K562 (cell line): Measurements from ENCODE around the gene ARID3C. TPM values are rescaled to one million over a fixed set of nuclear protein-coding genes. Genes with fewer than 3 reads are reported as not detected.

Source experiments
- BMI1 ChIP-seq: fragments of 150-350 bp; IDR thresholded peaks from 2 replicates; pipeline ENCODE4 v1.6.1; 2014; ENCODE audit warnings: low read length
- DPF2 ChIP-seq: fragments of 450-650 bp; IDR thresholded peaks from 2 replicates; pipeline ENCODE4 v1.6.1; 2016
- HMGN3 ChIP-seq: IDR thresholded peaks from 2 replicates; pipeline ENCODE4 v1.6.1; 2011; ENCODE audit warnings: borderline replicate concordance, low read depth, mild to moderate bottlenecking, mixed read lengths, low read length; ENCODE audit not compliant: insufficient read length; ENCODE audit errors: extremely low read depth
- L3MBTL2 ChIP-seq: fragments of 450-650 bp; IDR thresholded peaks from 2 replicates; pipeline ENCODE4 v1.6.1; 2016; ENCODE audit warnings: mild to moderate bottlenecking, moderate library complexity
- MEIS2 ChIP-seq: fragments of 450-650 bp; IDR thresholded peaks from 2 replicates; pipeline ENCODE4 v1.6.1; 2014; ENCODE audit warnings: mild to moderate bottlenecking; ENCODE audit not compliant: partially characterized antibody
- PKNOX1 ChIP-seq: fragments of 450-650 bp; IDR thresholded peaks from 2 replicates; pipeline ENCODE4 v1.6.1; 2016
- RBFOX2 ChIP-seq: fragments of 200-400 bp; formaldehyde crosslinking; IDR thresholded peaks from 2 replicates; pipeline ENCODE4 v1.6.1; 2017; ENCODE audit warnings: low read depth, mild to moderate bottlenecking, low read length, moderate library complexity
- RBM25 ChIP-seq: fragments of 200-400 bp; formaldehyde crosslinking; IDR thresholded peaks from 2 replicates; pipeline ENCODE4 v1.6.1; 2018; ENCODE audit warnings: low read length, low read depth, moderate library complexity; ENCODE audit not compliant: severe bottlenecking
- RUNX1 ChIP-seq: sonication (generic); IDR thresholded peaks from 2 replicates; pipeline ENCODE4 v1.6.1; 2016; ENCODE audit warnings: antibody characterized with exemption, low read depth
- TEAD1 ChIP-seq, 2 experiments: fragments of 450-650 bp in 1 of 2; sonication (generic) in 1 of 2; formaldehyde crosslinking; IDR thresholded peaks; 2 replicates each; pipeline versions ENCODE4 v1.4.0 to v1.8.0; 2020 to 2022; ENCODE audit warnings: mild to moderate bottlenecking in 2 of 2, missing genetic modification reagents in 1 of 2
- ZFX ChIP-seq: sonication (generic); formaldehyde crosslinking; IDR thresholded peaks from 2 replicates; pipeline ENCODE4 v1.8.0; 2022; ENCODE audit warnings: mild to moderate bottlenecking, missing genetic modification reagents, moderate library complexity
- ZNF24 ChIP-seq: fragments of 450-650 bp; IDR thresholded peaks from 2 replicates; pipeline ENCODE4 v1.6.1; 2016
- ZNF561 ChIP-seq: fragments of 450-650 bp; formaldehyde crosslinking; conservative IDR thresholded peaks from 2 replicates; pipeline ENCODE4 v1.4.0; 2020; ENCODE audit warnings: mild to moderate bottlenecking, moderate library complexity
- polyA plus RNA-seq, 8 experiments: library from polyadenylated mRNA; depleted of rRNA in 4 of 8; stranded (reverse) in 5 of 8; unstranded in 3 of 8; fragments of >200 nt; fragmentation: Nextera tagmentation in 2 of 8; fragmentation: Illumina TruSeq in 1 of 8; extraction: Ambion mirVana in 2 of 8; extraction: Trizol in 1 of 8; gene quantifications; 2 replicates each; pipeline versions ENCODE4 v1.2.1 to v1.2.3, GENCODE V29; 2011 to 2014; ENCODE audit warnings: inconsistent platforms in 1 of 8, missing spikeins in 1 of 8
- total RNA-seq, 7 experiments: library from RNA; depleted of rRNA in 6 of 7; stranded (reverse); fragments of >200 nt in 6 of 7; fragmentation: Illumina TruSeq in 2 of 7; extraction: Trizol in 2 of 7; gene quantifications; 2 replicates each; pipeline versions ENCODE4 v1.2.1 to v1.2.3, GENCODE V29; 2011 to 2021; ENCODE audit warnings: low replicate concordance in 1 of 7
- TF ChIP-seq, protein P1 (sequence below): sonication (generic); formaldehyde crosslinking; IDR thresholded peaks from 2 replicates; pipeline ENCODE4 v1.8.0; 2022; ENCODE audit warnings: mild to moderate bottlenecking, missing genetic modification reagents
- TF ChIP-seq, protein P2 (sequence below): fragments of 450-650 bp; IDR thresholded peaks from 2 replicates; pipeline ENCODE4 v1.6.1; 2018; ENCODE audit warnings: mild to moderate bottlenecking, low read depth; ENCODE audit not compliant: partially characterized antibody
- TF ChIP-seq, protein P3 (sequence below): fragments of 150-350 bp; IDR thresholded peaks from 2 replicates; pipeline ENCODE4 v1.6.1; 2014; ENCODE audit warnings: low read depth, mild to moderate bottlenecking, low read length, borderline replicate concordance

The ARID3C gene
- total and polyA plus RNA-seq, 9 of the 15 experiments (the other 6 are each of a cell fraction or from before 2014, with no cell fraction given), result not detected

DNA sequence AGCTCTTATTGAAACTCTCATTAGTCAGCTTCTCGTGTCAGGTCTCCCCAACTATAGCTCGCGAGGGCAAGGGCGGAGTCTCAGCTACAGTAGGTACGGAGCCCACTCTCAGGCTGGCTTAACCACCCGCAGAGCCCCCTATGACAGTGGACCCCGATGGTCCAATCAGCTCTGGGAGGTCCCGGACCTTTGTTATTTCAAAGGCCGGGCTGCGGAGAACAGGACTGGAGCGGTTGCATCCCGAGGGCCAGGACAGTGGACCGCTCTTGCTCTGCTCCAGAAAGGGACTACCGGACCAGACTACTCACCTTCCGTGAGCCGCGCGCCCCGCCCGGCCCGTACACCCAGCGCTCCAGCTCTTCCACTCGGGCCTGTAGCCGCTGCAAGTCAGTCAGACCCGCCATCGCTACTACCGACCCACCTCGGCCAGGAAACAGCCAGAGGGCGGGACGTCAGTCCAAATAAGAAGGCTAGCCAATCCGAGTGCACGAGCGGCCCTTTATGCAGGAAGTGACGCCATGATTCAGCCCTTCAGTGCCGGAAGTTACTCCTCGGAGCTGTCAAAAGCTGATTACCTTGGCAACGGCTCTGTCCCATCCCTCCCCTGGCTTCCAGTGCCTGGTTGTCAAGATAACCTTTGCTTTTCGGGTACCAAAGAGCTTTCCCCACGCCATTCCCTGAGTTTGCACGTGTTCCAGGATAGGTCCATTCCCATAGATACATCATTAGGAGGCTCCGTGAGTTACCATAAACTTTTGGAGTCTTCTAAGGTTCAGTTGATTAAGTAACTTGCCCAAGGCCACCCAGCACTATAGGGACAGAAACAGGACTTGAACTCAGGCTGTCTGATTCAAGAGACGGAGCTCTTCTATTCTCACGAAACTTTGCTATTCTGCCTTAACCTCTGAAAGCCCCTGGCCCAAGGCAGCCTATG, 8.5 kb downstream of the ARID3C start, which contains the start of gene DCTN3 (continued):
- peak; percentile 97 for TF ChIP-seq PKNOX1
- no peak for TF ChIP-seq RUNX1
- peak; percentile 33 for TF ChIP-seq RBM25
- 0 out of 4 replicates have a peak, but pooled peaks of 1 of the 2 experiments have one; percentile 45 for TF ChIP-seq TEAD1 (CRISPR knock-in tag; IDR thresholded peaks at IDR 0.05)
- TF ChIP-seq HMGN3, result no peak
- TF ChIP-seq RBFOX2, result peak; percentile 81
- no peak for TF ChIP-seq DPF2
- 0 out of 2 replicates have a peak, but pooled peaks have one; percentile 5 for TF ChIP-seq L3MBTL2
- TF ChIP-seq, protein P1, sequence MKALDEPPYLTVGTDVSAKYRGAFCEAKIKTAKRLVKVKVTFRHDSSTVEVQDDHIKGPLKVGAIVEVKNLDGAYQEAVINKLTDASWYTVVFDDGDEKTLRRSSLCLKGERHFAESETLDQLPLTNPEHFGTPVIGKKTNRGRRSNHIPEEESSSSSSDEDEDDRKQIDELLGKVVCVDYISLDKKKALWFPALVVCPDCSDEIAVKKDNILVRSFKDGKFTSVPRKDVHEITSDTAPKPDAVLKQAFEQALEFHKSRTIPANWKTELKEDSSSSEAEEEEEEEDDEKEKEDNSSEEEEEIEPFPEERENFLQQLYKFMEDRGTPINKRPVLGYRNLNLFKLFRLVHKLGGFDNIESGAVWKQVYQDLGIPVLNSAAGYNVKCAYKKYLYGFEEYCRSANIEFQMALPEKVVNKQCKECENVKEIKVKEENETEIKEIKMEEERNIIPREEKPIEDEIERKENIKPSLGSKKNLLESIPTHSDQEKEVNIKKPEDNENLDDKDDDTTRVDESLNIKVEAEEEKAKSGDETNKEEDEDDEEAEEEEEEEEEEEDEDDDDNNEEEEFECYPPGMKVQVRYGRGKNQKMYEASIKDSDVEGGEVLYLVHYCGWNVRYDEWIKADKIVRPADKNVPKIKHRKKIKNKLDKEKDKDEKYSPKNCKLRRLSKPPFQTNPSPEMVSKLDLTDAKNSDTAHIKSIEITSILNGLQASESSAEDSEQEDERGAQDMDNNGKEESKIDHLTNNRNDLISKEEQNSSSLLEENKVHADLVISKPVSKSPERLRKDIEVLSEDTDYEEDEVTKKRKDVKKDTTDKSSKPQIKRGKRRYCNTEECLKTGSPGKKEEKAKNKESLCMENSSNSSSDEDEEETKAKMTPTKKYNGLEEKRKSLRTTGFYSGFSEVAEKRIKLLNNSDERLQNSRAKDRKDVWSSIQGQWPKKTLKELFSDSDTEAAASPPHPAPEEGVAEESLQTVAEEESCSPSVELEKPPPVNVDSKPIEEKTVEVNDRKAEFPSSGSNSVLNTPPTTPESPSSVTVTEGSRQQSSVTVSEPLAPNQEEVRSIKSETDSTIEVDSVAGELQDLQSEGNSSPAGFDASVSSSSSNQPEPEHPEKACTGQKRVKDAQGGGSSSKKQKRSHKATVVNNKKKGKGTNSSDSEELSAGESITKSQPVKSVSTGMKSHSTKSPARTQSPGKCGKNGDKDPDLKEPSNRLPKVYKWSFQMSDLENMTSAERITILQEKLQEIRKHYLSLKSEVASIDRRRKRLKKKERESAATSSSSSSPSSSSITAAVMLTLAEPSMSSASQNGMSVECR (CRISPR knock-in tag), result peak; percentile 59
- TF ChIP-seq ZNF561, result no peak
- TF ChIP-seq ZNF24, result no peak
- TF ChIP-seq, protein P2, sequence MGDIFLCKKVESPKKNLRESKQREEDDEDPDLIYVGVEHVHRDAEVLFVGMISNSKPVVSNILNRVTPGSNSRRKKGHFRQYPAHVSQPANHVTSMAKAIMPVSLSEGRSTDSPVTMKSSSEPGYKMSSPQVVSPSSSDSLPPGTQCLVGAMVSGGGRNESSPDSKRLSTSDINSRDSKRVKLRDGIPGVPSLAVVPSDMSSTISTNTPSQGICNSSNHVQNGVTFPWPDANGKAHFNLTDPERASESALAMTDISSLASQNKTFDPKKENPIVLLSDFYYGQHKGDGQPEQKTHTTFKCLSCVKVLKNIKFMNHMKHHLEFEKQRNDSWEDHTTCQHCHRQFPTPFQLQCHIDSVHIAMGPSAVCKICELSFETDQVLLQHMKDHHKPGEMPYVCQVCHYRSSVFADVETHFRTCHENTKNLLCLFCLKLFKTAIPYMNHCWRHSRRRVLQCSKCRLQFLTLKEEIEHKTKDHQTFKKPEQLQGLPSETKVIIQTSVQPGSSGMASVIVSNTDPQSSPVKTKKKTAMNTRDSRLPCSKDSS, result no peak
- TF ChIP-seq ZFX (CRISPR knock-in tag), result peak; percentile 75
- TF ChIP-seq, protein P3, sequence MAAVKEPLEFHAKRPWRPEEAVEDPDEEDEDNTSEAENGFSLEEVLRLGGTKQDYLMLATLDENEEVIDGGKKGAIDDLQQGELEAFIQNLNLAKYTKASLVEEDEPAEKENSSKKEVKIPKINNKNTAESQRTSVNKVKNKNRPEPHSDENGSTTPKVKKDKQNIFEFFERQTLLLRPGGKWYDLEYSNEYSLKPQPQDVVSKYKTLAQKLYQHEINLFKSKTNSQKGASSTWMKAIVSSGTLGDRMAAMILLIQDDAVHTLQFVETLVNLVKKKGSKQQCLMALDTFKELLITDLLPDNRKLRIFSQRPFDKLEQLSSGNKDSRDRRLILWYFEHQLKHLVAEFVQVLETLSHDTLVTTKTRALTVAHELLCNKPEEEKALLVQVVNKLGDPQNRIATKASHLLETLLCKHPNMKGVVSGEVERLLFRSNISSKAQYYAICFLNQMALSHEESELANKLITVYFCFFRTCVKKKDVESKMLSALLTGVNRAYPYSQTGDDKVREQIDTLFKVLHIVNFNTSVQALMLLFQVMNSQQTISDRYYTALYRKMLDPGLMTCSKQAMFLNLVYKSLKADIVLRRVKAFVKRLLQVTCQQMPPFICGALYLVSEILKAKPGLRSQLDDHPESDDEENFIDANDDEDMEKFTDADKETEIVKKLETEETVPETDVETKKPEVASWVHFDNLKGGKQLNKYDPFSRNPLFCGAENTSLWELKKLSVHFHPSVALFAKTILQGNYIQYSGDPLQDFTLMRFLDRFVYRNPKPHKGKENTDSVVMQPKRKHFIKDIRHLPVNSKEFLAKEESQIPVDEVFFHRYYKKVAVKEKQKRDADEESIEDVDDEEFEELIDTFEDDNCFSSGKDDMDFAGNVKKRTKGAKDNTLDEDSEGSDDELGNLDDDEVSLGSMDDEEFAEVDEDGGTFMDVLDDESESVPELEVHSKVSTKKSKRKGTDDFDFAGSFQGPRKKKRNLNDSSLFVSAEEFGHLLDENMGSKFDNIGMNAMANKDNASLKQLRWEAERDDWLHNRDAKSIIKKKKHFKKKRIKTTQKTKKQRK, result peak; percentile 39; the same call in 1 of the 2 replicates
- TF ChIP-seq MEIS2, result peak; percentile 78
- peak; percentile 66 for TF ChIP-seq BMI1
